Liver (tissue), 5 donors: Measurements from ENCODE around the gene PNMA6F. TPM values are rescaled to one million over a fixed set of nuclear protein-coding genes. Genes with fewer than 3 reads are reported as not detected.

Experiments
- polyA plus RNA-seq, 2 donors: library from polyadenylated mRNA; stranded (reverse) in 1 of 2; unstranded in 1 of 2; fragments of 200-250 nt in 1 of 2; fragments of >200 nt in 1 of 2; fragmentation: Nextera tagmentation in 1 of 2; extraction: Ambion mirVana in 1 of 2; gene quantifications; one replicate each; pipeline versions ENCODE4 v1.2.1 to v1.2.3, GENCODE V29; 2013 to 2015
- small RNA-seq: library from RNA; depleted of rRNA; stranded (forward); fragments of <200 nt; gene quantifications from one replicate; pipeline ENCODE3, GENCODE V24; 2014
- total RNA-seq, 2 donors: library from RNA; depleted of rRNA; stranded (reverse); fragments of >200 nt; gene quantifications; one replicate each; pipeline ENCODE4 v1.2.3, GENCODE V29; 2014
- donor health status: healthy.
- donor health status: healthy.
- donor health status: healthy.

The PNMA6F gene
- total and polyA plus RNA-seq, 4 donors = not detected

Small RNAs within 50 kb of the gene (small RNA-seq; reads per million reads assigned to genes)
- not detected for gene AC152007.1

Other genes starting within 250 kb of the PNMA6F start
- 1 to 10 TPM; 5.4 to 6.4 TPM for gene PNMA6A, start 249.3 kb downstream of the PNMA6F start, total RNA-seq
- gene PNMA6A, start 249.3 kb downstream of the PNMA6F start, polyA plus RNA-seq = 1 to 10 TPM; 3.5 to 7.5 TPM
- gene MAGEA1, start 142.5 kb downstream of the PNMA6F start, total RNA-seq = not detected
- gene MAGEA1, start 142.5 kb downstream of the PNMA6F start, polyA plus RNA-seq = not detected
- gene ZNF275, start 12.4 kb upstream of the PNMA6F start, total RNA-seq = 10 to 100 TPM in 1 of 2 donors, 1 to 10 TPM in 1; 9.9 to 13.9 TPM
- gene ZNF275, start 12.4 kb upstream of the PNMA6F start, polyA plus RNA-seq = 1 to 10 TPM; 6.2 to 7.3 TPM
- not detected for gene PNMA6E, start 79.6 kb upstream of the PNMA6F start, total RNA-seq
- not detected for gene PNMA6E, start 79.6 kb upstream of the PNMA6F start, polyA plus RNA-seq
- gene ZFP92, start 89.7 kb upstream of the PNMA6F start, total RNA-seq = 1 to 10 TPM in 1 of 2 donors, under 1 TPM in 1; 0.56 to 1.3 TPM
- under 1 TPM; 0.24 to 0.31 TPM for gene ZFP92, start 89.7 kb upstream of the PNMA6F start, polyA plus RNA-seq
- 1 to 10 TPM; 1.2 to 1.3 TPM for gene TREX2, start 124.3 kb upstream of the PNMA6F start, total RNA-seq
- gene TREX2, start 124.3 kb upstream of the PNMA6F start, polyA plus RNA-seq = under 1 TPM in 1 of 2 donors, not detected in 1; 0.13 TPM
- gene HAUS7, start 148.8 kb upstream of the PNMA6F start, total RNA-seq = 1 to 10 TPM; 7.0 to 7.2 TPM
- 1 to 10 TPM; 8.4 to 8.9 TPM for gene HAUS7, start 148.8 kb upstream of the PNMA6F start, polyA plus RNA-seq
- 10 to 100 TPM; 11.7 to 30.7 TPM for gene BGN, start 173.2 kb upstream of the PNMA6F start, total RNA-seq
- gene BGN, start 173.2 kb upstream of the PNMA6F start, polyA plus RNA-seq = 100 to 1,000 TPM in 1 of 2 donors, 10 to 100 TPM in 1; 58.8 to 131 TPM
- gene ATP2B3, start 195.9 kb upstream of the PNMA6F start, total RNA-seq = not detected
- gene ATP2B3, start 195.9 kb upstream of the PNMA6F start, polyA plus RNA-seq = not detected